ENCODE results near the gene PPP6C.
"Not testable (repeated sequence)": the region's sequence is repeated elsewhere in the genome, so short reads cannot be mapped to it uniquely, and the experiment has no call there.

Gene PPP6C

GRCh38 chr9:125180876-125181275 is 8.7 kb downstream of the PPP6C start:
- no peak for DNase-seq

- not testable (repeated sequence) for DNase-seq
Measured at GRCh38 chr9:125179776-125180175, 9.8 kb downstream of the PPP6C start.

GRCh38 chr9:125177888-125178287 is 11.7 kb downstream of the PPP6C start:
- no peak for DNase-seq

GRCh38 chr9:125176636-125177035 is 13.0 kb downstream of the PPP6C start:
- DNase-seq: no peak

- no peak for DNase-seq
Measured at GRCh38 chr9:125172031-125172755, 17.4 kb downstream of the PPP6C start.

GRCh38 chr9:125169895-125170294 is 19.7 kb downstream of the PPP6C start:
- DNase-seq: no peak

- no peak for DNase-seq
Measured at GRCh38 chr9:125166762-125167161, 22.8 kb downstream of the PPP6C start.

- not testable (repeated sequence) for DNase-seq
Measured at GRCh38 chr9:125162891-125163290, 26.7 kb downstream of the PPP6C start.

GRCh38 chr9:125161284-125161918 is 28.2 kb downstream of the PPP6C start:
- no peak for DNase-seq

GRCh38 chr9:125160750-125161149 is 28.9 kb downstream of the PPP6C start:
- DNase-seq: no peak

GRCh38 chr9:125156551-125156950 is 33.1 kb downstream of the PPP6C start:
- no peak for DNase-seq

- DNase-seq: no peak
Measured at GRCh38 chr9:125153712-125154367, 35.8 kb downstream of the PPP6C start.

GRCh38 chr9:125151730-125152129 is 37.9 kb downstream of the PPP6C start:
- no peak for DNase-seq

GRCh38 chr9:125150349-125151245 is 39.0 kb downstream of the PPP6C start:
- no peak for DNase-seq

GRCh38 chr9:125147401-125147951 is 42.1 kb downstream of the PPP6C start:
- DNase-seq: no peak

GRCh38 chr9:125146247-125146646 is 43.4 kb downstream of the PPP6C start:
- no peak for DNase-seq

GRCh38 chr9:125145425-125145824 is 44.2 kb downstream of the PPP6C start:
- DNase-seq: no peak

GRCh38 chr9:125143377-125144090 is 46.1 kb downstream of the PPP6C start, which contains the start of gene SCAI:
SCAI (minus strand) TSS chr9:125143528; CDS start chr9:125143437, 91 bp downstream.
- peak; percentile 97 for DNase-seq

- DNase-seq: no peak
Measured at GRCh38 chr9:125142560-125143376, 46.8 kb downstream of the PPP6C start.

- no peak for DNase-seq
Measured at GRCh38 chr9:125141751-125142150, 47.9 kb downstream of the PPP6C start.

- DNase-seq: no peak
Measured at GRCh38 chr9:125141251-125141650, 48.4 kb downstream of the PPP6C start.

Data from DMS153 (cell line).